Fibroblast of skin of left biceps (primary cell): Measurements from ENCODE around the gene LIPH.
"Not testable (repeated sequence)": the region's sequence is repeated elsewhere in the genome, so short reads cannot be mapped to it uniquely, and the experiment has no call there.

ENCODE experiments used
- DNase-seq, 2 experiments: peaks; one replicate each; pipeline ENCODE4 v3.0.0-alpha.2; 2013; ENCODE audit warnings: low read depth in 2 of 2

The LIPH gene

DNA sequence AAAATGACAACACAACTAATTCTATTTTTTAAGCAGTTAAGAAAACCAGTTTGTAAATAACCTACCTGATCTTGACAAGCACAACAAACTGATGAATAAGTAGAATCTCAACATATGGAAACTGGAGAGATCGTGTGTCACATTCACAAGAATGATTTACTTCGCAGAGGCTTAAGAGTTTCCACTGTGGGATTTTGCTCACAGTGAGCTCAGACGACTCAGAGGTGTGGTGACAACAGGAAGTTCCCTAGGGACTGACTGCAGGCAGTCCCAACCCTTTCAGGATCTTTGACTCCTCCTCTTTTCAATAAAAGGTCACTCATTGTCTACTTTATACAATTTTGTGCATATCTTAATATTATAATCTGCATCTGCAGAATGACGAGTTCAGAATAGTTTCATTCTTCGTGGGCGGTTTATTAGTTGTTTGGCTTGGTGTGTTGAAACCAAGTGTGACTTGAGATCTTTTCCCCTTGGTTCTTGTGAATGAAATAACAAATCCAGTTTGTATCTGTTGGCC lies at the start of gene LIPH:
Gene LIPH, minus strand, starts transcription at position 231 of the 520 bp plus-strand sequence. Its CDS starts 117 bp downstream, at position 114.
- no peak for DNase-seq

DNA sequence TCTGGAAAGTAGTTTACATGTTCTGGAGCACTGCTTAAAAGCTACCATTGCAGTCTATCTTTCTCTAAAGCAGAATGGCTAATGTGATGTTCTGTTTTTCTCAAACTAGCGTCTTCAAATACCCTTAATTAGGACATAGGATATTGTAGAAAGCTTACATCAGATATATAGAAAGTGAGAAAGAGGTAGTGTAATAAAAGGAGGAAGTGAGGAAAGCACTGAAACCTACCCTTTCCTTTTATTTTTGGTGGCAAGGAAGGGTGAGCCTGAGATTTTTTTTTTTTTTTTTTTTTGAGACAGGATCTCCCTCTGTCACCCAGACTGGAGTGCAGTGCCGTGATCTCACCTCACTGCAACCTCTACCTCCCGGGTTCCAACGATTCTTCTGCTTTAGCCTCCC lies 43.1 kb upstream of the LIPH start:
- DNase-seq, result no peak

DNA sequence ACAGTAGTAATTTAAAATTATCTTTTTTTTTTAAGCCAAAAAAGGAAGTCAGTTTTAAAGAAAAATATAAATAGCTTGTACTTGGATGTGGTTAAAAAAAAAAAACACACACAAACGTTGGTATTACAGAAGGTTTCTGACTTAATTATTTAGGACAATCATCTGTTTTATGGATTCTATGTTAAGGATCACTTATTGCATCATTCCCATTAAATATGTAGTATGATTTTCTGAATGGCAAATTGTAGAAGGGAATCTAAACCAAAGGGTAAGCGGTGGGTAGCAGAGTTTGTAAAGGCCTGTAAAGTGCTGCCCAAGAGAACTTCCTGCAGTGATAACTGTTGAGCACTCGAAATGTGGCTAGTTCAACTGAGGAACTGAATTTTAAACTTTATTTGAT lies 41.7 kb upstream of the LIPH start:
- no peak for DNase-seq

DNA sequence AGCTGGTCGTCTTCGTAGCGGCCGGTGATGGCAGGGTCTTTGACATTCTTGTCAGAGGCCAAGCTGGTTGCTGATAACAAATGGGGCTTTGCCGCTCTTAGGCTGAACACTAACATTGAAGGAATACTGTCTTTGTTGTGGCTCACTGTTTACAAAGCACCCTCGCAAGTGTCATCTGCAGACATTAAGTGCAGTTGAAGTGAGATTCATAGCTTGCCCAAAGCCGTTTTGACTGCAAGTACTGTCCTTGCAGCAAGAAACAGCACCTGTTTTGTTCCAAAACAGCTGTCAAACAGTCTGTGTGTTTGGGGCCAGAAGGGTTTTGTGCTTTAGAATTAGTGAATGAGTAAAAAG lies 34.3 kb upstream of the LIPH start:
- DNase-seq, result no peak

DNA sequence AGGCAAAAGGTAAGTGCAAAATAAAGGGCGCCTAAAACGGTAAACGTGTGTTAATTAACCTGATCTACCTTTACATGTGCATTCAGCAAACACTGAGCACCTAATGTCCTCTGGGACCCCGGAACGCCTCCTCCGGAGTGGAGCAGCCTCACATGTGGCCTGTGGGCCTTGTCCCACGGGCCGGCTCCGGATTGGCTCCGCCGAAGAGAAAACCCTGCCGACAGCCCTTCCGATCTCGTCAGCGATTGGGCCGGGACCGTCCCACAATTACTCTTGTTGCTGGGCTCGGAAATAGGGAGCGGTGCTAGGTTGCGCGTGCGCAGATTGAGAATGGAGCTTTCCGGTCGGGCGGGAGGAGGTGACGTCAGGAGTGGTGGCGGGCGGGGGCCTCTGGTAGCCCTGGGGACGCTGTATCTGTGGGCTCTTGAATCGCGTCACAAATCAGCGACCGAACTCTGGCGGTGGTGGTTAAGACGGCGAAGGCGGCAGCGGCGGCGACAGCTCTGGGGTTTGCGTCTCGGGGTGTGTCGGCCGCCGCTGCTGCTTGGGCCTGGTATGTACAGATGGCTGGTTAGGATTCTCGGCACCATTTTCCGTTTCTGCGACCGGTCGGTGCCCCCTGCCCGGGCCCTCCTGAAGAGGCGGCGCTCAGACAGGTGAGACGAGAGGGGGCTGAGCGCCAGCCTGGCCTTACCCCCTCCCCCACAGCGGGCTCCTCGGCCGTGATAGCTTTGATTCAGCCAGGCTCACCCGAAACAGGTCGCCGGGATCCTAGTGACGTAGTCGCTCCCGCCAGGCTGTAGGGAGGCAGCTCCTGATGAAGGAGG lies 33.7 kb upstream of the LIPH start, which contains the start of gene SENP2:
Gene SENP2, plus strand, starts transcription at position 437 of the 827 bp plus-strand sequence. Its CDS starts 119 bp downstream, at position 556.
- DNase-seq, result peak; percentile 96 to 97

DNA sequence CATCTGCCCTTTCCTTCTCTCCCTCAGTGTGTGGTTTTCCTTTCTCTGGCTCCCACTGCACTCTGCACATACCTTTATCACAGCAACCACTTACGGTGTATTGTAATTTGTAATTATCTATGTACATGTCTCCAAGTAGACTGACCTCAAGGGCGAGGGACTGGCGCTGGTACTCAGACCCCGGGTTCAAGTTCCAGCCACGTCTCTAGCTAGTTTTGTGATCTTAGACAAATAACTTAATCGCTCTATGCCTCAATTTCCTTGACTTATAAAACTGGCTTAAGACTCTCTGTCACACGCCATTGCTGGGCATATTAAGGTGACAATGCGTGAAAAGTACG lies 33.1 kb upstream of the LIPH start:
- DNase-seq, result no peak

DNA sequence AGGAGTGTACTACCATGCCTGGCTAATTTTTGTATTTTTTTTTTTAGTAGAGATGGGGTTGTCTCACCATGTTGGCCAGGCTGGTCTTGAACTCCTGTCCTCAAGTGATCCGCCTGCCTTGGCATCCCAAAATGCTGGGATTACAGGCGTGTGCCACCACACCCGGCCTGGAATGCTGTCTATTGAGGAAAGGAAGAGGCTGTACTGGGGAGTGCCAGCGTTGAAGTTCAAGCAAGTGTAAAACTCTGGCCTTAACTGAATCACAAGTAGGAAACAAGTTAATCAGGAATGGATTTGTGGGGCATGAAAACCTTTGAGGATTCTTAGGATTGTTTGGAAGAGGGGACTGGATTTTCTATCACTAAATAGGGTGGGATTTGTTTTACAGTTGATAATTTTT lies 32.3 kb upstream of the LIPH start:
- no peak for DNase-seq

DNA sequence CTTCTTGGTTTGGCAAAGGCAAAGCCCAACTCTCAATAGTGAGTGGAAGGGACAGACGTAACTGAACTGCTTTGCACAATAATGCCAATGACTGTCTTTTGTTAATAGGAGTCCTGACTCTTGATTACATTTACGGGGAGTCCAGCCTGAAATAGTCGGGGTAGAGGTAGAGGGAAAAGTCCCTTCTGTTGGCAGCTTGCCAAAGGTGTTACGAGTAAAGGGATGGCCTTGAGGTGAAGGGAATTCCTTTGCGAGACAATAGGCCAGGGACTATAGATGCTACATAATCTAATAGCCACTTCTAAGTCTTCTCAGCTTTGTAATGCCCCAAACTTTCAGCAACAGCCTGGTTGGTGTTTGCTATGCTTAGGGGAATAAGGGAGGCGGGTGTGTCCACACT lies 31.5 kb upstream of the LIPH start:
- no peak for DNase-seq

DNA sequence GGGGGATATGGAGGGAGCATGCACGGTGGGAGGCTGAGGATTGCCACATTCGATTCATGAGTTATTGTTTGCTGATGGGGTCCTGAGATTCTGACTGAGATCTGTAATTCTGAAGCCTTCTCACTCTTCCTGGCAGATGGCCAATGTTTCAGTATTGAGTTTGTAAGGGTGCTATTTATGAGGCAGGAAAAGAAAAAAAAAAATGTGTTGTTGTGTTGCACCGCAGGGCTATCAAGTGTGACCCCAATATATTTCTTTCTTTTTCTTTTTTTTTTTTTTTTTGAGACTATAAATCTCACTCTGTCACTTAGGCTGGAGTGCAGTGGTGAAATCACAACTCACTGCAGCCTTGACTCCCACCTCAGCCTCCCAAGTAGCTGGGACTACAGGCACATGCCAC lies 30.5 kb upstream of the LIPH start:
- DNase-seq, result no peak

DNA sequence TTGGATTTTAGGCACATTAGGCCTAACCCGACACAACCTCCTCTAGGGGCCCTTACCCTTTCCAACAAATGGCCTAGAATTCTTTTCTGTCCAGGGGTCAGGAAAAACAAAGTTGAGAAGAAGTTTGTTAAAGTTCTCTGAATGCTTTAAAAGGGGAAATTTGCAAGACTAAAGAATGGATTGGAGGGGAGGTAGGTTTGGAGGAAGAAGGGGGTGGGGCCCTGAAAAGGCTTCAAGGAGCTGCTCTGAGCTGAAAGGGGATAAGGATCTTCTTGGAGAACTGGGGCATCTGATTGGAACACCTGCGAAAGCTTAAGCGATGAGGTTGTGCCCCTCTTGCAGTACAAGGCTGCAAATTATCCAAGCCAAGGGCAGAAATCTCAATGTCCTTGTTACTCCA lies 29.8 kb upstream of the LIPH start:
- no peak for DNase-seq

DNA sequence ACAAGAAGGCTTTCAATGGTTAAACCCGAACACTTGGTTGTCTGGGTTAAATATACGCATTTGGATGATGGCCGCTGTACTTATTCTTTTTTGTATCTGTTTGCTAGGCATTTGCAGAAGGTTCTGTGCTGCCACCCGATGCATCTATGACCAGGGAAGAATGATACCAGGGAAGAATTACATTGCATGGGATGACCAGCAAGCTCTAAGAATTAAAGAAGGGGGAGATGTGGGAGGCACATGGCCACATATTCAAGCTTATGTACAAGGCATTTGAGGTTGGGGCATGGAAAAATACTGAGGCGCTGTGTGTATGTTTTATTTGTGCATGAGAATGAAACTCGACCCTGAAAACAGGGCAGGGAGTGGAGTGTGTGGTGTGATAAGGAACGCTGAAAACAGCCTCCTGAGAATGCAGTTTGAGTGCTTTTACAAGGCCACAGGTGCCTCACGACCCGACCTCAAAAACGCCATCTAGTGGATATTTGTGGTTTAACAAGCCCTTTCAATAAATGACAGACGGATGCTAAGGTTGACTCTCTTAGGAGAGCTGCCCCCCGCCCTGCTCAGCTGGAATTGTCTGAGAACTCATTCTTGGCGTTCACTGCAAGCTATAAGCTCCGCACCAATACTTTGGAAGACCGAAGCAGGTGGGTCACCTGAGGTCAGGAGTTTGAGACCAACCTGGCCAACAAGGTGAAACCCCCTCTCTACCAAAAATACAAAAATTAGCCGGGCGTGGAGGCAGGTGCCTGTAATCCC lies 22.9 kb upstream of the LIPH start:
- not testable (repeated sequence) for DNase-seq

DNA sequence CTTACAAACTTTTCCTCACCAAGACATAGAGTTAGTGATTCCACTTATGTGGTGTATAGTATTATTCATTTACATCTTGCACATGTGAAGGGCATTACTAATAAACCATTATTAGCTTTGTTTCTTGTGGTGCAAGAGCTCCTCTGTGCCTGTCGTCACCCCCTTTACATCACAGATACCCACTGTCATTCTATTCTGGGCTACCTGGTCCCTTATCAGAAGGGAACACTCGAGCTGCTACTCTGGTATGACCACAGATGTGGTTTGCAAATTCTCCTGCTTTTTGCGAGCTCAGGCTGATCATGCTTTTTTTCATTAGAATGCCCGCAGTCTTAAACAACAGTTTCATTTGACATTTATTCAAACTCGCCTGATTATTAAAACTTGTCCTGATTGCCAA lies 19.8 kb upstream of the LIPH start:
- DNase-seq, result no peak

DNA sequence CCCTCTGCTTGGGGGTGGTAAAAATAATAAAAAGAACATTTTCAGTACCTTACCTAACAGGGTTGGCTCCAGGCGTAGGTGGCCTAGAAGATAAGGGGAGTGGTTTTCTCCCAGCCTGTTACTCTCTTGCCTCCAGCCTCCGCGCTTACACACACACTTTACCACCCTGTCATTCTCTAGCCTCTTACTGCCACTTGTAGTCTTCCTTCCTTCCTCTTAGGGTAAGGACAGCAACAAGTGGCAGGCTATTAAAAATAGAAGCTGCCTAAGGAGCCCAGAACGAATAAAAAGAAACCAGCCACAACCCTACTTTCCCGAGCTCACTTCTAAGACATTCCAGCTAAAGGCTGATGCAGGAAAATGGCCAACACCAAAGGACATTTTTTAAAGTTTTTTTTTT lies 9.6 kb upstream of the LIPH start:
- no peak for DNase-seq

DNA sequence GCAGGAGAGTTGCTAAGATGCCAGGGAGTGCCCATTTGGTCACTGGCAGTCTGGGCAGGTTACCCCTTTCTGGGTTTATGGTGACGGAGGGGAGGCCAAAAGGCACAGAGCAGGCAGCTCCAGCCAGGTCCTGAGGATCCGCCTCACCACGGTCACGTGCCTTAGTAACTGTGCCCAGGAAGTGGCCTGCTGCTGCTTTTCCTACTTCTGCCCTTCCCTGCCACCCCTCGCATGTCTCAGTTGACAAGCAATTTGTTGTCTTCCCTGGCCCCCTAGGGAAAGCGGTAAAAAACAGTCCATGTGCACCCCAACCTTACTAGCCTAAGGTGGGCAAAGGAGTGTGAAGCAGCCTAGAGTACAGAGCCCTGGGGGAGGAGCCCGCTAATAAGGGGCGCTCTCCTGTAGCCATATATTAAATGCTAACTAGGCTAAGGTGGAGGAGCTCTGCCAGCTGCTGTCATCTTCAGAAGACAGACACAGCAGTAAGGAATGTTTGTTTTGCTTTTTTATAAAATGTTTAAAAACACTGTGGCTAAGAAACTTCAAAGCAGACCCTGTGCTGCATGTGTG lies 9.1 kb upstream of the LIPH start:
- DNase-seq, result no peak

DNA sequence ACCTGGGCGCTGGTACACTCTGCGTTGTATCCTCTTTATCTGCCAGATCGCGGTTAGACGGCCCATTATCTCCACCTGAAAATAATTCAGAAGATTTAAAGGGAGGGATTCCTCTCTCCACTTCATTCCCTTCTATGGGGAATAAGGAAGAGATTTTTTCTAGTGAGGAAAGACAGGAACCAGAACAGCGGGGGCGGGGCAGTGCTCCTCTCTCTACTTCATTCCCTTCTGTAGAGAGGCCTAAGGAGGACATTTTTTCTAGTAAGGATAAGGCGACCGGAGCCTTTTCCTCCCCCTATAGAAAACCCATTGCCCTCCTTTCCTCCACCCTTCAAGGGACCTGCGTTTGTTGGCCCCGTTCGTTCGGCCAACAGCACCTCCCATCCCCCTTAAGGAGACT lies 8.3 kb upstream of the LIPH start:
- no peak for DNase-seq

DNA sequence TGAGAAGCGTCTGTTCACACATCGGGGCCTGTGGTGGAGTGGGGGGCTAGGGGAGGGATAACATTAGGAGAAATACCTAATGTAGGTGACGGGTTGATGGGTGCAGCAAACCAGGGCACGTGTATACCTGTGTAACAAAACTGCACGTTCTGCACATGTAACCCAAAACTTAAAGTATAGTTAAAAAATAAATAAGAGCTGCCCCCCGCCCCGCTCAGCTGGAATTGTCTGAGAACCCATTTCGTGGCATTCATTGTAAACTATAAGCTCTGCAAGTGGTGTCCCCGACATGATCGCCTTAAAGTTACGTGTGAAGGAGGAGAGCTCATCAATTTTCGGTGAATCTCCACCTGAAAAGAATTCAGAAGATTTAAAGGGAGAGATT lies 7.3 kb upstream of the LIPH start:
- no peak for DNase-seq

DNA sequence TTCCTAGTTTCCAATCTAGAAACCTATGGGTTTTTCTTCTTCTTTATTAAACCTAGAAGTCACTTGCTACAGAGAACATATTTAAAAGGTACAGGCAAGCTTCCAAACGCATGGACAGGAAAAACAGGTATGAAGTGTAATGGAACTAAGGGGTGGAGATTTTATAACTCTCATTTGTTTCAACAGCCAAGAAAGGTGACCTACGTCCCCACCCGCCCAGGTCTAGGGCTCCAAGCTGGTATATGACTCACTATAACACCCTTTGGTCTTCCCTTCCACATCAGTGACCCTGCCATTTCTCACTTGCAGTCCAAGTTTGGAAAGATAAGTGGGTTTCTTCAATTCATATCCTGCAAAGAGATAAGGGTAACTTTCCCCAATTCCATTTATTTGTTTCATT lies 6.0 kb upstream of the LIPH start:
- no peak for DNase-seq

DNA sequence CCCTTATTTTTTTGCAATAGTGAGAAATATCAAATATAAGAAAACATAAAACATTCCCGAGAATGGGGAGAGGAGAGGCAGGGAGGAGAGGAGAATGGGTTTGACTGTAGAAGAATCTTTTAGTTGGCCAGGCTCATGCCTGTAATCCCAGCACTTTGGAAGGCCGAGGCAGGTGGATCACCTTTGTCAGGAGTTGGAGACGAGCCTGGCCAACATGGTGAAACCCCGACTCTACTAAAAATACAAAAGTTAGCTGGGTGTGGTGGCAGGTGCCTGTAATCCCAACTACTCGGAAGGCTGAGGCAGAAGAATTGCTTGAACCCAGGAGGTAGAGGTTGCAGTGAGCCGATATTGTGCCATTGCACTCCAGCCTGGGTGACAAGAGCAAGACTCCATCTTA lies 4.3 kb upstream of the LIPH start:
- DNase-seq, result not testable (repeated sequence)

DNA sequence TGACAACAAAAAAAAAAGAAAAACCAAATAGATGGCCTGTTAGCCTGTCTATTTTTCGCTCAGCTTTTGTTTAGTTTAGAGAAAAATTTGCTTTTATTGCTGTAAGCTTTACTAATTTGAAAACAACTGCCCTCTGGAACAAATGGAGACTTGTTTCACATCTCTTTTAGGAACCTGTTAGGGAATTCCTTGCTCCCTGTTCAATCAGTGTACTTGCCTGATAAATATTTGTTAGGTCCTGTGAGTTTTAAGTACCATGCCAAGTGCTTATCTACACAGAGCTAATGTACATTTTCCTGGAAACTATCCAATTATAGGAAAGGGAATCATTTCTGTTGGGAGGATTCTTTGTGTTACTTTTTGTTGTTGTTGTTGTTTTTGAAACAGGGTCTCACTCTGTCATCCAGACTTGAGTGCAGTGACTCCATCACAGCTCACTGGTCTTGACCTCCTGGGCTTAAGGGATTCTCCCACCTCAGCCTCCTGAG lies 3.5 kb upstream of the LIPH start:
- no peak for DNase-seq

DNA sequence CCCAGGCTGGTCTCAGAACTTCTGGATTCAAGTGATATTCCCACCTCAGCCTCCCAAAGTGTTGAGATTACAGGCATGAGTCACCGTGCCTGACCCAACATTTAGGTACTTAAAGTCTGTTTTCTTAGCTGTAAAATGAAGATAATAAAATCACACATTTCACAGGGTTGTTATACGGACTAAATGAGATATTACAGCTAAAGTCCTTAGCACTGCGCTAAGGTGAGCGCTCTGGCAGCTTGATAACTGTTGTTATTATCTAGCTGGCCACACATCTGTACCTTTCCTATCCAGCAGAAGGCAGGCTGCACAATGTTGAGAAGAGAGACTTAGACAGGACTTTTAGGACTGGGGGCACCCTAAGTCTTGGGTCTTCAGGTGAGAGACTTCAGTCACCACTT lies 2.7 kb upstream of the LIPH start:
- no peak for DNase-seq

DNA sequence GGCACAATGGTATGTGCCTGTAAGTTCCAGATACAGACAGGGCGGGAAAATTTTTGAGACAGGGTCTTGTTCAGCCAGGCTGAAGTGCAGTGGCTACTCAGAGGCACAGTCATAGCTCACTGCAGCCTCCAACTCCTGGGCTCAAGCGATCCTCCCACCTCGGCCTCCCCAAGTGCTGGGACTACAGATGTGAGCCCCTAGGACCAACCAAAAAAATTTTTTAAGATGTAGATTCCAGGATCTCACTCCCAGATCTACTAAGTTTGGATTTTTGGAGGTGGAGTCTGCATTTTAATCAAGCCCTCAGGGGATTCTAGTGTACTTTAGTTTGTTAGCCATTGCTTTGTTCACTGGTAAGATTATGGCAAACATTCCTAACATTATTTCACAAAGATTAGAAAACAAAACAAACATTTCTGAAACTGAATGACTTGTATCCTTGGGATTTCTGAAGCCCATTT lies 2.7 kb downstream of the LIPH start:
- DNase-seq, result no peak

DNA sequence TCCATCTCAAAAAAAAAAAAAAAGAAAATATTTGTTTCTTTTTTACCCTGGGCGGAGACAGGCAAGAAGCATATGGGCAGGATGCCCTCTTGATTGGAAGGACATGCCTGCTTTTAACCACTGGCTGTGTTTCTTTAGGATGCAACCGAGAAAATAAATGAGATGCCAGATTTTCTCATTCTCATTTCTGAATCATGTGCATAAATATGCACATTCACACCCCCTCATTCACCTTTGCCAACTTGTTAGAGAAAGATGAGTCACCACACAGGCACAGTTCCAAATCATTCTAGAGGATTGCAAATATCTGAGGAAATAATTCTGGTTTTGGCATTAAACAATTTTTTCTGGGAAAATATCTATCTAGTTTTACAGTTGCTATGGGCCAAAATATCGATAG lies 3.3 kb downstream of the LIPH start:
- DNase-seq, result peak; percentile 95 to 96

DNA sequence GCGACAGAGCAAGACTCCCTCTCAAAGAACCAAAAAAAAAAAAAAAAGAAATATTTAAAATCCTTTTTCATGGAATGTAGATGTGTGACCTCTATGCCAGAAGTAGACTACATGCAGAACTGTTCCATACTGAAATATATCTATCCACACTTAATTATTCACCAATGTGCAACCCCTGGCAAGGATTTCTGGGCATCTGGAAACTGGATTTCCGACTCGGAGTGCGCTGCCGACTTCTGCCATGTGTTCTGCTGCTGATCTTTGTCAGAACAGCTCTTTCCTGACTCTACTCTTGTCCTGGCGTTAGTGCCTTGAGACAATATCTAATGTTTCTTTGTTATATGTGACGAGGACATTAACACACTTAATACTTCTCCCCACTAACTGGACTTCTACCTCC lies 11.7 kb downstream of the LIPH start:
- no peak for DNase-seq
